GM10248 (cell line): Measurements from ENCODE around the gene TRMT13.

Experiments
- CTCF ChIA-PET: fragments of 300-600 bp; sonication (Branson Sonifier 250); formaldehyde crosslinking; extraction: SDS; loops from one replicate; lab custom pipeline; 2021; ENCODE audit warnings: antibody characterized with exemption; lab: Yijun Ruan, JAX
- POLR2A ChIA-PET: fragments of 350-650 bp; sonication (Branson Sonifier 250); formaldehyde crosslinking; extraction: SDS; loops from one replicate; lab custom pipeline; 2020; ENCODE audit warnings: antibody characterized with exemption; lab: Yijun Ruan, JAX
- DNase-seq: peaks from one replicate; pipeline ENCODE4 v3.0.0; 2012; ENCODE audit errors: extremely low spot score
- TF ChIP-seq, protein P1 (sequence below): IDR thresholded peaks from 2 replicates; pipeline ENCODE4 v1.5.1; 2012; ENCODE audit warnings: mild to moderate bottlenecking, low read depth; ENCODE audit errors: extremely low read depth, missing control alignments, control extremely low read depth

TRMT13 gene

DNA sequence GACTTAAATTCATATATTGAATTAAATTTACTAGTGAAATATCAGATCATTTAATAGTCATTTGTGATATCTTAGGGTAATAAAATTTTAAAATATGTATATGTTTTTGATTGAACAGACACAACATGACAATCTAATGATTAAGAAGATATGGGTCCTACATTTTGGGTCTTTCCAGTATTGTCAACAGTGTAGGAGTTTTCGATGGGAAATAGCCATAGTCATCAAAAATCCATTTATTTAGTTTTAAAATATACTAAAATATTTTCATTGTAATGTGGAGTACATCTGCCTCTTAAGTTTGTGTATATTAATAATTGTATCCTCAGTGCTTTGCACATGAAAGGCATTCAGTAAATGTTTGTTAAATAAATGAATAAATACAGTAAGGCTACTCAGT lies 14.0 kb downstream of the TRMT13 start:
- POLR2A ChIA-PET, result no interaction called here
- no peak for DNase-seq
- CTCF ChIA-PET, result interaction anchor here (1.2 kb wide), 1 partner anchor 11 kb away, joined by 3 read pairs; no protein-coding TSS in a partner anchor
- TF ChIP-seq, protein P1, sequence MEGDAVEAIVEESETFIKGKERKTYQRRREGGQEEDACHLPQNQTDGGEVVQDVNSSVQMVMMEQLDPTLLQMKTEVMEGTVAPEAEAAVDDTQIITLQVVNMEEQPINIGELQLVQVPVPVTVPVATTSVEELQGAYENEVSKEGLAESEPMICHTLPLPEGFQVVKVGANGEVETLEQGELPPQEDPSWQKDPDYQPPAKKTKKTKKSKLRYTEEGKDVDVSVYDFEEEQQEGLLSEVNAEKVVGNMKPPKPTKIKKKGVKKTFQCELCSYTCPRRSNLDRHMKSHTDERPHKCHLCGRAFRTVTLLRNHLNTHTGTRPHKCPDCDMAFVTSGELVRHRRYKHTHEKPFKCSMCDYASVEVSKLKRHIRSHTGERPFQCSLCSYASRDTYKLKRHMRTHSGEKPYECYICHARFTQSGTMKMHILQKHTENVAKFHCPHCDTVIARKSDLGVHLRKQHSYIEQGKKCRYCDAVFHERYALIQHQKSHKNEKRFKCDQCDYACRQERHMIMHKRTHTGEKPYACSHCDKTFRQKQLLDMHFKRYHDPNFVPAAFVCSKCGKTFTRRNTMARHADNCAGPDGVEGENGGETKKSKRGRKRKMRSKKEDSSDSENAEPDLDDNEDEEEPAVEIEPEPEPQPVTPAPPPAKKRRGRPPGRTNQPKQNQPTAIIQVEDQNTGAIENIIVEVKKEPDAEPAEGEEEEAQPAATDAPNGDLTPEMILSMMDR, result no peak

DNA sequence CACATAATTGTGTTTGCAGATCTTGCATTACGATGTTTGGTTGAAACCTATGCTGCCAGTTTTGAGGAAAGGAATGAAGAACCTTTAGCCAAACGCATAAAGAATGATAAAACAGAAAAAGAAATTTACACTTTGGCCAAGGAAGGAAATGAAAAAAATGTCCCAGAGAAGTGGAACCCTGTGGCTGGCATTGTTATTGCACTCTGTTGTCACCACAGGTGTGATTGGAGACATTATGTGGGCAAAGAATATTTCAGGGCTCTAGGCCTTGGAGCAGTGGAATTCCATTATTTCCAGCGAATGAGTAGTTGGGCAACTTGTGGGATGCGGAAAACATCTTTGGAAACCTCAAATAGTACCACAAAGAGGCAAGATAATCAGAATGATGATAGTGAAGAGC lies 14.9 kb downstream of the TRMT13 start:
- ChIA-PET POLR2A (no interaction called here), CTCF (no interaction called here)
- TF ChIP-seq, protein P1, result no peak
- no peak for DNase-seq

DNA sequence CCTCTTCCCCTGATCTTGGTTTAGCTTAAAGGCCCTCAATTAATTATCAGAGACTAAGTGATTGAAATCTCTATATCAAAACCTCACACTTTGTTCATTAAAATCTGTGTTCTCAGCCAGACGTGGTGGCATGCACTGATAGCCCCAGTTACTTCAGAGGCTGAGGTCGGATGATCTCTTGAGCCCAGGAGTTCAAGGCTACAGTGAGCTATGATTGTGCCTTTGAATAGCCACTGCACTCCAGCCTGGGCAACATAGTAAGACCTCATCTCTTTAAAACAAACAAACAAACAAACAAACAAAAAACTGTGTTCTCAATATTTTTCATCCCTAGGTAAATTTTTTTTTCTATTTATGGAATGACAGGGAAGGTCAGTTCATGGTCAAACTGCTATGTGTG lies 18.7 kb downstream of the TRMT13 start:
- DNase-seq, result no peak
- ChIA-PET CTCF (interaction anchor here (0.8 to 2.5 kb wide), 4 partner anchors 10 to 307 kb away, joined by 3 to 8 read pairs (median 4); partner anchors contain the start of genes DBT, SASS6 and TRMT13), POLR2A (no interaction called here)
- TF ChIP-seq, protein P1, result no peak

DNA sequence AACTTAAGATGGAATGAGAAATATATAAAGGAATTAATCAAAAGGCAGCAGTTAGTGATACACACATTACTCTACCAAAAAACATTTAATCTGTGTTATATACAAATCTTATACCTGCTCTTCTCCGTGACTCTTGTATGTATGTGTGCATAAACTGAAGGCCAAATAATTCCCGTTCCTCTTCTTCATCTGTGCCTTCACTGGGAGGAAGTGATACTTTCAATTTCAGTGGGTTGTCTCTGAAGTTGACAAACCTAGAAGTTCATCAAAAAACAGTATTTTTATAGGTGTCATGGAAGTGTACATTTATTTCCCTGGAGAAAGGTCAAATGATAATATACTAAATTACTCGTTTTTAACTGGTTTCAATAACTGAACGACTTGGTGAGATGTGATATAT lies 19.3 kb downstream of the TRMT13 start:
- ChIA-PET POLR2A (no interaction called here), CTCF (interaction anchor here (0.8 to 2.5 kb wide), 4 partner anchors 10 to 307 kb away, joined by 3 to 8 read pairs (median 4); partner anchors contain the start of genes DBT, SASS6 and TRMT13)
- TF ChIP-seq, protein P1, result no peak
- DNase-seq, result peak; percentile 47

DNA sequence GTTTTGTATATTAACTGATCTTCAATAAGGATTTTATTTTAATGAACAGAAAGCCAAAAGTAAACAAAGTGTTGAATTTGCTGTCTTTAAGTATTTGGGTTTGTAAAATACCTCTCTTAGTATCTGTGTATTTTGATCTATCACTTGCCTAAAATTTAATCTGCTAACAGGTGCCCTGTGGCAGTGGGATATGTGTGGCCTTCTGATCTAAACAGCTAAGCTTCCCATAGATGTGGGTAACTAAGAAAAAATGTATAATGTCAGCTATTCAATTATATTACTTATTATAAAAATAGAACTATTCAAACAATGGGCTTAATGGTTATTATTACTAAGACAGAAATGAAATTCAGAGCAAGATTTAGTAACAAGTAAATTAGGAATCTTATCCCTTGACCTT lies 29.9 kb downstream of the TRMT13 start:
- ChIA-PET CTCF (interaction anchor here (0.9 to 2.0 kb wide), 3 partner anchors 13 to 22 kb away, joined by 3 to 6 read pairs (median 4); no protein-coding TSS in a partner anchor), POLR2A (no interaction called here)
- DNase-seq, result no peak
- TF ChIP-seq, protein P1, result no peak

DNA sequence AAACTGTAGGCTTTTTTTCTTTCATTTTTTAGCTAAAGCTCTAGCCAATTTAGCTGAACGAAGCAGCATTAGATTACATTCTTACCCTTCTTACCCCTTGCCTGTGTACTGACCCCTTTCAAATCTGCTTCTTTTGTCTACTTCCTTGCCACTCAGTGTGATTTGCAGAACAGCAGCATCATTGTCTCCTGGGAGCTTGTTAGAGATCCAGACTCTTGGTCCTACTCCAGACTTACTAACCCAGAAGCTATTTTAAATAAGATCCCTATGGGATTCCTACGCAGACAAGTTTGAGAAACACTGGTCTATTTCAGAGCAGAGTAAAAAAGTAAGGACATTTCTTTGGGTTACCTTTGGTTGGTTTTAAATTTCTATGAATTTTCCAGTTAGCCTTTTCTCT lies 31.3 kb downstream of the TRMT13 start:
- CTCF ChIA-PET, result interaction anchor here (2.0 kb wide), 1 partner anchor 12 kb away, joined by 6 read pairs; no protein-coding TSS in a partner anchor

More for the DNA sequence above, 31.3 kb downstream of the TRMT13 start:
- DNase-seq, result no peak
- POLR2A ChIA-PET, result no interaction called here
- TF ChIP-seq, protein P1, result no peak
